ENCODE data around the gene SLC25A51.
A peak's percentile ranks its signal among the peaks of the same experiment; 100 is the strongest.

Gene SLC25A51, protein sequence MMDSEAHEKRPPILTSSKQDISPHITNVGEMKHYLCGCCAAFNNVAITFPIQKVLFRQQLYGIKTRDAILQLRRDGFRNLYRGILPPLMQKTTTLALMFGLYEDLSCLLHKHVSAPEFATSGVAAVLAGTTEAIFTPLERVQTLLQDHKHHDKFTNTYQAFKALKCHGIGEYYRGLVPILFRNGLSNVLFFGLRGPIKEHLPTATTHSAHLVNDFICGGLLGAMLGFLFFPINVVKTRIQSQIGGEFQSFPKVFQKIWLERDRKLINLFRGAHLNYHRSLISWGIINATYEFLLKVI

DNA sequence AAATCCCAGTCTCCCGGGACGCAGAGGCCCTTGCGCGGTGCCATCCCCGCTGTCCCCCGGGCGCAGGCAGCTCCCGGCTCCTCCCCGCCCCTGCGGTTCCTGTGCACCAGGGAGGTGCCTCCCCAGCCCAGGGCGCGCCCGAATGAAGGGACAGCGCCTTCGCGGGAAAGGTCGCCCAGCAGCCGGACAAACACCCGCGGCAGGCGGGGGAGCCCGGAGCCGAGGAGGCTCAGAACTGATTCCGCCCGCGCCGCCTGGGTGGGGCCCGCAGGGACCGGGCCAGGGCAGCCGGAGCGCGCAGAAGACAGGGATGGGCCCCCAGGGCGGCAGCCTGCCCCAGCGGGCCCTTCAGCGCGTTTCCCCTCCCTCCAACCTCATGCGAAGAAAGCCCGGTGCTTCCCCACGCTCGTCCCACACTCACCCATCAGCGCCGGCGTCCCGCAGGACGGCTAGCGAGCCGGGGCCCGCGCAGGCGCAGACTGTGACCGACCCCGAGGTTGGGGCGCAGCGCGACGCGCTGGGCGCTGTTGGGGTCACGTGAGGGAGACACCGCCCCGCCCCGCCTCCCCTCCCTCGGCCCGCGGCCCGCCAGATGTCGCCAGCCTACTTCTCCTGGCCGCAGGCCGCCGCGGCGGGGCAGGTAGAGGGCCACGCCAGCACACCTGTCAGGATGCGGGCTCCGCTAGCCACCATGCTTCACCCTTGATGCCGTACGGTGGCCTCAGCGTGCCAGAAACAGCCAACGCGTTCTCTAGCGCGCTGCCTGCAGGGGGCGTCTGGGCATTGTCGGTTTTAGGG, at the start of gene SLC25A51:
TSS of gene SLC25A51 (minus strand) at position 481 of the 798 bp plus-strand sequence. CDS start 15,577 bp downstream, outside the sequence.
- TF ChIP-seq, protein P1, sequence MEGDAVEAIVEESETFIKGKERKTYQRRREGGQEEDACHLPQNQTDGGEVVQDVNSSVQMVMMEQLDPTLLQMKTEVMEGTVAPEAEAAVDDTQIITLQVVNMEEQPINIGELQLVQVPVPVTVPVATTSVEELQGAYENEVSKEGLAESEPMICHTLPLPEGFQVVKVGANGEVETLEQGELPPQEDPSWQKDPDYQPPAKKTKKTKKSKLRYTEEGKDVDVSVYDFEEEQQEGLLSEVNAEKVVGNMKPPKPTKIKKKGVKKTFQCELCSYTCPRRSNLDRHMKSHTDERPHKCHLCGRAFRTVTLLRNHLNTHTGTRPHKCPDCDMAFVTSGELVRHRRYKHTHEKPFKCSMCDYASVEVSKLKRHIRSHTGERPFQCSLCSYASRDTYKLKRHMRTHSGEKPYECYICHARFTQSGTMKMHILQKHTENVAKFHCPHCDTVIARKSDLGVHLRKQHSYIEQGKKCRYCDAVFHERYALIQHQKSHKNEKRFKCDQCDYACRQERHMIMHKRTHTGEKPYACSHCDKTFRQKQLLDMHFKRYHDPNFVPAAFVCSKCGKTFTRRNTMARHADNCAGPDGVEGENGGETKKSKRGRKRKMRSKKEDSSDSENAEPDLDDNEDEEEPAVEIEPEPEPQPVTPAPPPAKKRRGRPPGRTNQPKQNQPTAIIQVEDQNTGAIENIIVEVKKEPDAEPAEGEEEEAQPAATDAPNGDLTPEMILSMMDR (conservative IDR thresholded peaks at IDR 0.05; ENCODE audit: low read length): peak; percentile 95
- peak; percentile 89 for DNase-seq (ENCODE audit: low read depth)
- H3K4me3 ChIP-seq (ENCODE audit: low read length): peak within 1 kb of the TSS; percentile 90

DNA sequence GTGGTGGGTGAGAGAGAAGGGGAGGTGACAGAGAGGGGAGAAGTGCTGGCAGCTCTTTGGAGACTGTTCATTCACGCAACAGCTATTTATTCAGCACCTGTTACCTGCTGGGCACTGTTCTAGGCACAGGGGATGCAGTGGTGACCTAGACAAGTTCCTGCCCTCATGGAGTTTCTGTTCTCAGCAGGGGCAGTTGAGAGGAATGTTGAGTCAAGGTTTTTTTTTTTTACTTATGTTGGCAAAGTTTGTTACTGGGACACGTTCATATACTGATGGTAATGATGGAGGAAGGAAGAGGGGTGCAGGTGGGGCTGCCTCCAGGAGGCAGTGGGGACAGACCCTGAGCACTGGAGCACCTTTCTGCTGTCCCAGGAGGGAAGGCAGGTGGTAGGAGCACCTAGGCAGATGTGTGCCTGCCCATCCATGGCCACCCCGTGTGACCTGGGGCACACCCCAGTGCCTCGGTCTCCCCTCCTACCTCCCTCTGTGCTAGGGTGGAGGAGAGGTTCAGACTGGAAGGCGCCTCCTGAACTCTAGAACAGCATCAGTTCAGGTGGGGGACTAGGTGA, 49.4 kb upstream of the SLC25A51 start:
- TF ChIP-seq, protein P1 (conservative IDR thresholded peaks at IDR 0.05; ENCODE audit: low read length): 0 out of 2 replicates have a peak, but pooled peaks have one; percentile 4
- DNase-seq (ENCODE audit: low read depth): no peak
- H3K4me3 ChIP-seq (ENCODE audit: low read length): no peak overlapping the region

DNA sequence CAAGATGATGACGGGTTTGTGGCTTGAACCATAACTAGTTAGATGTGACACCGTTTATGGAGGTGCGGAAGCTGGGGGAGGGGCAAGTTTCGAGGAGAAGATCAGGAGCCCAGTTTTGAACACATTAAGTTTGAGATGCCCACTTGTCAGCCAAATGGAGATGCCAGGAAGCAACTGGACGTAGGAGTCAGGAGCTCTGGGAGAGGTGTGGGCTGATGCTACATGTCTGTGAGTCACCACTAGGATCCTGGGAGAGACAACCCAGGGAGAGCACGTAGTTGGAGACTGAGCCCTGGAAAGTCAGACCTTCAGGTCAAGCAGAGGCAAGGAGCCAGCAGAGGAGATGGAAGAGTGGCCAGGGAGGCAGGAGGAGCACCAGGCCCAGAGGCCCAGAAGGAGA, 48.8 kb upstream of the SLC25A51 start:
- peak; percentile 65 for DNase-seq (ENCODE audit: low read depth)
- no peak overlapping the region for H3K4me3 ChIP-seq (ENCODE audit: low read length)
- TF ChIP-seq, protein P1 (conservative IDR thresholded peaks at IDR 0.05; ENCODE audit: low read length): no peak

DNA sequence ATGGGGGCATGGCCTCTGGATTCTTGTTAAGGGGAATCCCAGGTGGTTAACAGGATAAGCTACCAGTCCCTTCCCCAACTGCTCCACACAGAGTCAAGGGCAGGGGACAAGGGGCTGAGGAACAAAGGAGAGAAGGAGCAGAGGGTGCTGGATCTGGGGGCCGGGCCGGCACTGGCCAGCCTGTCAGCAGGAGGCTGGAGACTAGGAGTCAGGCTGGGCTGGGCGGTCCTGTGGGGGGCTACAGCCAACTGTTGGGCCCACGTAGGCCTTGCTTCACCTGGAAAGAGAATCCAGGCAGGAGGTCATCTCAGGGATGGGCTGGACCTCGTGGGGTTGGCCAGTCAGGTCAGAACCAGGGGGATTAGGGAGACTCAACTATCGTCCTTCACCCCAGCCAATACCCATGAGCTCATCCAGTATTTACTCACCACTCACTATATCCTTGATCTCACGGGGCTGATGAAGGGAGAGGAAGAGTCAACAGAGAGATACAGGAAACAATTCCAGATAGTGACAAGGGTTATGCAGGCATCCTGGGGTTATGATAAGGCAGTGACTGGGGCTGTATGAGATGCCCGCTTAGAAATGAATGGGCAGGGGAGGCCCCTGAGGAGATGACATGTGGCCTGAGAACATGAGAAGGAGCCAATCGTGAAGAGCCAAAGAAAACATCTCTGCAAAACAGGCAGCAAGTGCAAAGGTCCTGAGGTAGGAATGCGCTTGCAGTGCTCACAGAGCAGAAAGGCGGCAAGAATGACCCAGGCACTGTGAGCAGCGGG, 47.9 kb upstream of the SLC25A51 start:
- DNase-seq (ENCODE audit: low read depth): no peak
- no peak overlapping the region for H3K4me3 ChIP-seq (ENCODE audit: low read length)
- TF ChIP-seq, protein P1 (conservative IDR thresholded peaks at IDR 0.05; ENCODE audit: low read length): no peak

DNA sequence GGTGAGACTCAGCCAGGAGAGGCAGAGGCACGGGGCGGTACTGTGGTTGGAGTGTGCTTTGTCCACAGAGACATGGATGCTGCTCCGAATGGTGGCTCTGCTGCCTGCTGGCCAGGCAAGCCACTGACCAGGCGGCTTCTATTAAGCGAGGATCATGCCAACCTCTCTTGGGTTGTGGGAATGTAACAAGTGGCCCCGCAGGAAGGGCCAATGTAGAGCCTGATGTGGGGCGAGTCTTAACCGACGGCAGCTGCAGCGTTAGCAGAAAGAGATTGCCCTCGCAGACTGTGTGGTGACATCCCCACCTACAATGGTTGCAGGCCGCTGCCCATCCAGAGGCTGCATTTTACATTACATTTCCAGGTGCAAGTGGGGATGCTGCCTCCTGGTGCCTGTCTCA, 46.6 kb upstream of the SLC25A51 start:
- DNase-seq (ENCODE audit: low read depth): no peak
- H3K4me3 ChIP-seq (ENCODE audit: low read length): no peak overlapping the region
- TF ChIP-seq, protein P1 (conservative IDR thresholded peaks at IDR 0.05; ENCODE audit: low read length): no peak

DNA sequence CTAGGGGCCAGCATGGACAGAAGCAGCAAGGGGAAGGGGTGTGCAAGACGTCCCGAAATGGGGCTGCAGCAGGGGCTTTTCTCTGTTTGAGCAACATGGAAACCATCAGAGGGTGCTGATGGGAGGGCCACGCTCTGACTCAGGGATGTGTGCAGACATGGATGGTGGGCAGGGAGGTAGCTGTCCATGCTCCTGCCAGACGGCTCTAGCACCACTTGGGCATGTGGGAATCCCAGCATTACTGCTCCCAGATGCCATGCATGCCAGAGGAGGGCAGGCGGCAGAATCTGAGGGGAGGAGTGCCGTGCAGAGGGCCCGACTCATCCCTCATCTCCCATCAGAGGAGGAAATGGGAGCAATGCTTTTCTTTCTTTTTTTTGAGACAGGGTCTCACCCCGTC, 45.6 kb upstream of the SLC25A51 start:
- TF ChIP-seq, protein P1 (conservative IDR thresholded peaks at IDR 0.05; ENCODE audit: low read length): no peak
- DNase-seq (ENCODE audit: low read depth): peak; percentile 63
- H3K4me3 ChIP-seq (ENCODE audit: low read length): no peak overlapping the region

All from AG10803 (cell line).